DOHH2 (cell line): ENCODE data around the gene KCNMA1.

ENCODE experiments used
- H3F3A ChIP-seq: fragments of 200-600 bp; sonication (generic), shearing (Covaris generic); 2 replicates; pipeline ENCODE4 v1.6.0; 2016; ENCODE audit warnings: antibody characterized with exemption, mild to moderate bottlenecking; ENCODE audit not compliant: control insufficient read depth, insufficient read depth
- H3K27ac ChIP-seq: fragments of 200-600 bp; sonication (generic); 2 replicates; pipeline ENCODE4 v1.5.1; 2014; ENCODE audit warnings: low read depth, mild to moderate bottlenecking, low read length, moderate library complexity
- H3K27me3 ChIP-seq: fragments of 200-600 bp; sonication (generic); 2 replicates; pipeline ENCODE4 v1.6.1; 2014; ENCODE audit warnings: mild to moderate bottlenecking, low read length, mixed read lengths; ENCODE audit not compliant: control insufficient read depth
- H3K36me3 ChIP-seq: fragments of 200-600 bp; sonication (generic); 2 replicates; pipeline ENCODE4 v1.6.1; 2014; ENCODE audit warnings: mild to moderate bottlenecking, low read length, moderate library complexity, mixed read lengths; ENCODE audit not compliant: control insufficient read depth
- H3K4me1 ChIP-seq: fragments of 200-600 bp; sonication (generic); 2 replicates; pipeline ENCODE4 v1.6.1; 2014; ENCODE audit warnings: mild to moderate bottlenecking, low read length, mixed read lengths; ENCODE audit not compliant: control insufficient read depth
- H3K4me2 ChIP-seq: fragments of 200-600 bp; sonication (generic); 2 replicates; pipeline ENCODE4 v1.6.0; 2014; ENCODE audit warnings: mild to moderate bottlenecking, low read length, moderate library complexity
- H3K4me3 ChIP-seq: fragments of 200-600 bp; sonication (generic); 2 replicates; pipeline ENCODE4 v1.5.1; 2014; ENCODE audit warnings: mild to moderate bottlenecking, low read length, mixed read lengths
- H3K79me2 ChIP-seq: fragments of 200-600 bp; sonication (generic); 2 replicates; pipeline ENCODE4 v1.6.1; 2014; ENCODE audit warnings: mild to moderate bottlenecking, low read length, mixed read lengths; ENCODE audit not compliant: control insufficient read depth
- H3K9me2 ChIP-seq: fragments of 200-600 bp; sonication (generic); replicated peaks from 2 replicates; pipeline ENCODE4 v1.6.1; 2014; ENCODE audit warnings: mild to moderate bottlenecking, low read length, mixed read lengths; ENCODE audit not compliant: control insufficient read depth
- H3K9me3 ChIP-seq: fragments of 200-600 bp; sonication (generic); 2 replicates; pipeline ENCODE4 v1.6.1; 2014; ENCODE audit warnings: antibody characterized with exemption, low read length, mixed read lengths; ENCODE audit not compliant: control insufficient read depth, insufficient read depth
- H4K20me1 ChIP-seq: fragments of 200-600 bp; sonication (generic); 2 replicates; pipeline ENCODE4 v1.6.0; 2014; ENCODE audit warnings: low read depth, mild to moderate bottlenecking, antibody characterized with exemption, low read length, moderate library complexity; ENCODE audit not compliant: control insufficient read depth, insufficient read depth
- CTCF ChIP-seq: fragments of 200-600 bp; sonication (generic); IDR thresholded peaks from one replicate; pipeline ENCODE4 v1.5.1; 2014; ENCODE audit warnings: antibody characterized with exemption, mild to moderate bottlenecking, low read depth, low read length; ENCODE audit not compliant: poor library complexity, severe bottlenecking
- EZH2phosphoT487 ChIP-seq: fragments of 200-600 bp; sonication (generic); IDR thresholded peaks from 2 replicates; pipeline ENCODE4 v1.6.1; 2017; ENCODE audit warnings: borderline replicate concordance, mild to moderate bottlenecking, antibody characterized with exemption, low read length, moderate library complexity, mixed read lengths

KCNMA1 gene

GRCh38 chr10:77253556-77254064 lies 384.0 kb downstream of the KCNMA1 start:
- no peaks in the 10 kb centered on the region for H4K20me1 ChIP-seq
- no peaks in the 10 kb centered on the region for H3K27me3 ChIP-seq

DNA sequence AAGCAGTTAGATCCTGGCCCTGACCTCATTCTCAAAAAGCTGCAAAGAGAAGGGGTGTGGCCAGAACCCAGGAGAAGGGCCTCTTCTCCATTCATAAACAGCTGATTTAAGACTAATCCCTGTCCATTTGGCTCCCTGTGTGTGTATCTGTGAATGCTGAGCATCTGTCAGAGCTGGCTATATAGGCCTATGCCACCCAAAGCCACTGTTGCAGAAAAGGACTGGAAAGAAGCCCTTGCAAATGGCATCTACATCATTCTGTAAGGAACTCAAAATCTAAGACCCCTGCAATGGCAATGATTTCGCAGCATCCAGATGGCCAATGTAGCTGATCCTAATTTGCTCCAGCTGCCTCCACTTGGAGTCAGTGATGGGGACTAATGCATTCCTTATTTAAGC lies 384.5 kb downstream of the KCNMA1 start:
- Histone ChIP-seq H4K20me1 (no peaks in the 10 kb centered on the region), H3K4me2 (no peak overlapping the region), H3K4me3 (no peak overlapping the region), H3K27me3 (no peaks in the 10 kb centered on the region), H3K9me3 (no peaks in the 10 kb centered on the region), H3K9me2 (no peaks in the 10 kb centered on the region), H3K36me3 (no peaks in the 10 kb centered on the region), H3K4me1 (no peaks in the 10 kb centered on the region), H3K27ac (no peak overlapping the region), H3F3A (no peaks in the 10 kb centered on the region), H3K79me2 (no peaks in the 10 kb centered on the region)
- no peak for TF ChIP-seq CTCF
- TF ChIP-seq EZH2phosphoT487 = no peak

More at GRCh38 chr10:77253556-77254064, 384.0 kb downstream of the KCNMA1 start:
- Histone ChIP-seq H3F3A (no peaks in the 10 kb centered on the region), H3K36me3 (no peaks in the 10 kb centered on the region), H3K9me3 (no peaks in the 10 kb centered on the region), H3K4me2 (no peak overlapping the region), H3K79me2 (no peaks in the 10 kb centered on the region), H3K9me2 (no peaks in the 10 kb centered on the region), H3K4me1 (no peaks in the 10 kb centered on the region), H3K27ac (no peak overlapping the region), H3K4me3 (no peak overlapping the region)
- no peak for TF ChIP-seq CTCF
- TF ChIP-seq EZH2phosphoT487 = no peak

GRCh38 chr10:77252380-77253146 lies 385.0 kb downstream of the KCNMA1 start:
- H3K79me2 ChIP-seq = no peaks in the 10 kb centered on the region
- H3K27ac ChIP-seq = no peak overlapping the region

More at GRCh38 chr10:77252380-77253146, 385.0 kb downstream of the KCNMA1 start:
- H3K36me3 ChIP-seq = no peaks in the 10 kb centered on the region
- no peaks in the 10 kb centered on the region for H3K9me3 ChIP-seq
- H3K4me1 ChIP-seq = no peaks in the 10 kb centered on the region
- TF ChIP-seq EZH2phosphoT487 = no peak
- TF ChIP-seq CTCF = no peak
- no peak overlapping the region for H3K4me2 ChIP-seq
- no peaks in the 10 kb centered on the region for H3K9me2 ChIP-seq
- H3K4me3 ChIP-seq = no peak overlapping the region
- H3F3A ChIP-seq = no peaks in the 10 kb centered on the region
- H4K20me1 ChIP-seq = no peaks in the 10 kb centered on the region
- H3K27me3 ChIP-seq = no peaks in the 10 kb centered on the region
